Bronchial epithelial cell (primary cell): ENCODE data around the gene STXBP6. TPM values are rescaled to one million over a fixed set of nuclear protein-coding genes. Genes with fewer than 3 reads are reported as not detected.
"Not testable (repeated sequence)": the region's sequence is repeated elsewhere in the genome, so short reads cannot be mapped to it uniquely, and the experiment has no call there.

Experiments
- DNase-seq: peaks from one replicate; pipeline ENCODE4 v3.0.0-alpha.2; 2010; ENCODE audit warnings: low read depth
- FAIRE-seq: peaks from 2 replicates; lab custom pipeline; 2011; peaks lifted over from hg19 to GRCh38; lab: Jason Lieb, UNC
- H3K27me3 ChIP-seq: 2 replicates; pipeline ENCODE4 v1.5.1; 2011; ENCODE audit warnings: low read length; ENCODE audit not compliant: control insufficient read depth, insufficient read depth
- H3K36me3 ChIP-seq: 2 replicates; pipeline ENCODE4 v1.5.1; 2011; ENCODE audit warnings: low read length; ENCODE audit not compliant: control insufficient read depth, insufficient read depth
- H3K4me3 ChIP-seq: 2 replicates; pipeline ENCODE4 v1.5.1; 2011; ENCODE audit warnings: mild to moderate bottlenecking, low read depth, low read length, control low read depth
- total RNA-seq: library from RNA; depleted of rRNA; stranded (reverse); fragments of >200 nt; gene quantifications from 2 replicates; pipeline ENCODE4 v1.2.1, GENCODE V29; 2014
- TF ChIP-seq, protein P1 (sequence below): IDR thresholded peaks from 2 replicates; pipeline ENCODE4 v1.5.1; 2011; ENCODE audit warnings: mild to moderate bottlenecking, moderate library complexity, low read length, control low read depth, inconsistent platforms; ENCODE audit not compliant: insufficient read depth, severe bottlenecking

Gene STXBP6
- total RNA-seq, 1 donor from 2014 or later, result not detected

DNA sequence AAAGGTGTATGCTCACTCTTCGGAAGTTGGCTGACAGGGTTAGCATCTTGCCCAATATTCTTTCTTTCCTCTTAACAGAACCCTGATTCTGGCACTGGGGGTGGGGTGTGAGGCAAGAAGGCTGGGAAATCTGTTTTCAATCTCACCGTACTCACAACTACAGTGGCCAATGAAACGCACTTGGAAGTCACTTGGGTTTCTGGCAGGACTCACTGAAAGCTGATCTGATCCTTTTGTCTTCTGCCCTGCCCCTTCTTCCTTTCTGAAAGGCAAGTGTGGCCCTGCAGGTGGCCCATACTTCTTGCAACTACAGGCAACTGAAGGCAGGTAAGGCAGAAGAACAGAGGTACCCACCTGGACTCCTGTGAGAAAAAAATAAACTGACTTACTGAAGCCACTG, 106.9 kb downstream of the STXBP6 start:
- TF ChIP-seq, protein P1, sequence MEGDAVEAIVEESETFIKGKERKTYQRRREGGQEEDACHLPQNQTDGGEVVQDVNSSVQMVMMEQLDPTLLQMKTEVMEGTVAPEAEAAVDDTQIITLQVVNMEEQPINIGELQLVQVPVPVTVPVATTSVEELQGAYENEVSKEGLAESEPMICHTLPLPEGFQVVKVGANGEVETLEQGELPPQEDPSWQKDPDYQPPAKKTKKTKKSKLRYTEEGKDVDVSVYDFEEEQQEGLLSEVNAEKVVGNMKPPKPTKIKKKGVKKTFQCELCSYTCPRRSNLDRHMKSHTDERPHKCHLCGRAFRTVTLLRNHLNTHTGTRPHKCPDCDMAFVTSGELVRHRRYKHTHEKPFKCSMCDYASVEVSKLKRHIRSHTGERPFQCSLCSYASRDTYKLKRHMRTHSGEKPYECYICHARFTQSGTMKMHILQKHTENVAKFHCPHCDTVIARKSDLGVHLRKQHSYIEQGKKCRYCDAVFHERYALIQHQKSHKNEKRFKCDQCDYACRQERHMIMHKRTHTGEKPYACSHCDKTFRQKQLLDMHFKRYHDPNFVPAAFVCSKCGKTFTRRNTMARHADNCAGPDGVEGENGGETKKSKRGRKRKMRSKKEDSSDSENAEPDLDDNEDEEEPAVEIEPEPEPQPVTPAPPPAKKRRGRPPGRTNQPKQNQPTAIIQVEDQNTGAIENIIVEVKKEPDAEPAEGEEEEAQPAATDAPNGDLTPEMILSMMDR, result no peak

DNA sequence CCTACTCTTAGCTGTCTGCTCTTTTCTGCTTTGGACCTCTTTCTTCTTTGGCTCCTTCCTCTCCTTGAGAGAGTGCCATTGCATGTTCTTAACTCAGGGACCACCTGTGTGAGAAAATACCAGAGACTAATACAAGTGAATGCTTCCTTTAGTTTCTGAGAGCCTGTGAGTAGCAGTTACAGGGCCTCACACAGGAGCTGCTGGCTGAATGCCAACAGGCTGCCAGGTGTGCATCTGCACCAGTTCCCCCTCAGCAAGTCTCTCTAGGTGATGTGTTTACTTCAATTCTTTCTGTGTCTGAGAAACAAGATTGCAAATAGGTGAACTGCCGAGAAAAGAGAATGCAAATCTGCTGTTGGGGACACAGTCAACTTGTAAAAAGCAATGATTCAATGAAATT, 108.2 kb downstream of the STXBP6 start:
- no peaks in the 10 kb centered on the region for H3K36me3 ChIP-seq
- FAIRE-seq, result no peak
- DNase-seq, result no peak

More for the DNA sequence above, 106.9 kb downstream of the STXBP6 start:
- no peak for FAIRE-seq
- H3K27me3 ChIP-seq, result no peaks in the 10 kb centered on the region
- DNase-seq, result no peak
- no peaks in the 10 kb centered on the region for H3K36me3 ChIP-seq
- no peak overlapping the region for H3K4me3 ChIP-seq

DNA sequence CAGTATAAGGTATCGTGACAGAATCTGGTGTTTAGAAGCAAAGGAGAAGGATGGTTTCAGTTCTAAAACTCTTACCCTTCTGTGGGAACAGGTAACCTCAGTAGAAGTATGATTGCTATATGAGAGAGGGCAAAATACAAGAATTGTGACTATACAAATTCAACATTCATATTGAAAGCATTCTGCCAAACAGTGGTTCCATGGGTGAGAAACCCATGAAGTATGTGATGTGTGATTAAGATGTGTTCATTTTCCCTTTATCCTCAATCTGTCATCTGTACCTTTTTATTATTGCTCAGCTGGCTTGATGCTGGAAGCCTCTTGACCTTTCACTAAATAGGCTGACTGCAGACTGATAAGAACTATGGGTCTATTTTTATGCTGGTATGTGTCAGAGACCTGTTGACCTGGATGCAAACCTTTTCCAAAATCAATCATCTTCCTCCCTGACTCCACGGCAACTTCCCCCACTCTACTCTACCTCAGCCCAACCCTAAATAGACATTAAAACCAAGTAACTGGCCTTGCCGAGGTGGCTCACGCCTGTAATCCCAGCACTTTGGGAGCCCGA, 109.6 kb downstream of the STXBP6 start:
- no peaks in the 10 kb centered on the region for H3K27me3 ChIP-seq
- no peak overlapping the region for H3K4me3 ChIP-seq
- DNase-seq (no peak), FAIRE-seq (peak; percentile 18)
- H3K36me3 ChIP-seq, result no peaks in the 10 kb centered on the region
- TF ChIP-seq, protein P1, result no peak

More for the DNA sequence above, 108.2 kb downstream of the STXBP6 start:
- Histone ChIP-seq H3K4me3 (no peak overlapping the region), H3K27me3 (no peaks in the 10 kb centered on the region)
- TF ChIP-seq, protein P1, result no peak

DNA sequence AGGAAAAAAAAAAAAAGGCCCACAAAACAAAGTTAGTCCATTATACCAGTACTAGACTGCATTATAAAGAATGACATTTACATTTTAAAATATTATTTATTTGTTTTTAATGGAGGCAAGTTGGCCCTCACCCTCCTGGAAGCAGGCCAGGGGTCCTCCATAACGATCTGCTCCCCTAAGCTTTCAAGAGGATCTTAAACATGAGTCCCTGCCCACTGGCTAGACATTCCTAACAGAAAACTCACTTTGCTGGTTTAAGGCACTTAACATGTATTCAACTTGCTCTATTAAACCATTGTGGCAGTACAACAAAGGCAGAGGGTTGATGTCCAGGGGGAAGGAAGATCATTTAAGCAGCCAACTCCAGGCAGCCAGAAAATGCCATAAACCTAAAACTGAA, 111.4 kb downstream of the STXBP6 start:
- DNase-seq, result no peak
- no peaks in the 10 kb centered on the region for H3K36me3 ChIP-seq
- TF ChIP-seq, protein P1, result no peak
- FAIRE-seq, result no peak
- H3K27me3 ChIP-seq, result no peaks in the 10 kb centered on the region
- no peak overlapping the region for H3K4me3 ChIP-seq

DNA sequence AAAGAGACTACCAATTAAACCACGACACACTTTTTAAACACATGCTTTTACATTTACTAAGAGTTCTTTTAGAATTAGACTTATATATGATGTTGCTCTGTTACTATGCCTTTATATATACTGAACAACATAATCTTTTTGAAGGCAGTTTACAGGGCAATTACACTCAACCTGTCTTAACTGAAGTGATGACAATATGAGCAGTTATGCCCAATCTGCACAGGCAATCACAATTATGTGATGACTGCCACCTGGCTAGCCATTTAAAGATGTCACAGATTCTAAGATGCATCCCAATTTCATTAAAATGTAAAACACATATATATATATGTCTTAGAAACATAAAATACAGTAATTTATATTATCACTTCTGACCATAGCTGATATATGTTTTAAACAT, 112.6 kb downstream of the STXBP6 start:
- DNase-seq (no peak), FAIRE-seq (no peak)
- Histone ChIP-seq H3K36me3 (no peaks in the 10 kb centered on the region), H3K4me3 (no peak overlapping the region), H3K27me3 (no peaks in the 10 kb centered on the region)
- TF ChIP-seq, protein P1, result no peak

DNA sequence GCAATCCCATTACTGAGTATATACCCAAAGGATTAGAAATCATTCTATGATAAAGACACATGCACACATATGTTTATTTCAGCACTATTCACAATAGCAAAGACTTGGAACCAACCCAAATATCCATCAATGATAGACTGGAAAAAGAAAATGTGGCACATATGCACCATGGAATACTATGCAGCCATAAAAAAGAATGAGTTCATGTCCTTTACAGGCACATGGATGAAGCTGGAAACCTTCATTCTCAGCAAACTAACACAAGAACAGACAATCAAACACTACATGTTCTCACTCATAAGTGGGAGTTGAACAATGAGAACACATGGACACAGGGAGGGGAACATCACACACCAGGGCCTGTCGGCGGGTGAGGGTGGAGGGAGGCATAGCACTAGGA, 113.2 kb downstream of the STXBP6 start:
- not testable (repeated sequence) for H3K36me3 ChIP-seq, H3K27me3 ChIP-seq, H3K4me3 ChIP-seq, DNase-seq, FAIRE-seq
